Prostate gland (tissue), 2 donors: Measurements from ENCODE around the gene LDLRAD4.

ENCODE experiments used
- CTCF ChIP-seq, 4 experiments: fragments of 200-600 bp in 2 of 4; fragments of 450-650 bp in 2 of 4; sonication (generic) in 2 of 4; IDR thresholded peaks; 1 replicate in 3 of 4; 2 replicates in 1 of 4; pipeline ENCODE4 v1.5.1; 2016 to 2019; ENCODE audit warnings: antibody characterized with exemption in 4 of 4, mild to moderate bottlenecking in 2 of 4, moderate library complexity in 2 of 4
- POLR2A ChIP-seq: fragments of 450-650 bp; IDR thresholded peaks from one replicate; pipeline ENCODE4 v1.6.1; 2016; ENCODE audit warnings: antibody characterized with exemption, mild to moderate bottlenecking
- POLR2AphosphoS5 ChIP-seq: sonication (generic); formaldehyde crosslinking; IDR thresholded peaks from one replicate; pipeline ENCODE4 v1.6.1; 2017; ENCODE audit warnings: antibody characterized with exemption

DNA sequence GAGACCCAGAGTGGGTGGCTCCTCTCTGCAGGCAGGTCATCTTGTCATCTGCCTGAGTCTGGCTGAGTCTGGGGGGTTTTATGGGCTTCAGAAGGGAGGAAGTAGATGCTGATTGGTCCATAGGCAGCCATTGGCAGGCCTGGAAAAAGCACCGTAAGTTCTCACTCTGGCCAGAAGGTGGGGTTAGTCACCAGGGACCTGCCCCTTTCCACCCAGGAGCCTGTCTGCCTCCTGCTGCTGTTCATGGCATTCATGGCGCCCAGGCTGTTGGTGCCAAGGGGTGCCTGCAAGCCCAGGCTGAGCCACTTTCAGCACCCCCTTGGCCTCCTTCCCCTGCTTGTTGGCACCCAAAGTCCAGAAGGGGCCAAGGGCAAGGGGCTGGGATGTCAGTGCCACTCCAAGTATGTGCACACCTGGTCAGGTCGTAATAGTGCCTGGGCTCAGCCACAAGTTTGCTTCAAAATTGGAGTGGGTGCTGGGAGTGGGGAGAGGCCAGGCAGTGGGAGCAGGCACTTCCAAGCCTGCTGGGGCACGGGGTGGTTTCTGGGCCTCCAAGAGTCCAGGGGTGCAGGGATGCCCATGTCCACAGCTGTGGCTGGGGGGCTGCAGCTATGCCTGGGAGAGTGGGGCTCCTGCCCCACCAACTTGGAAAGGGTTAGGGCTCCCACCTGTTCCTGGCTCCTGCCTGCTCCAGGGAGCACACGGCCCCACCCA, 329.7 kb downstream of the LDLRAD4 start:
- TF ChIP-seq CTCF (IDR thresholded peaks at IDR 0.05) (no peak), POLR2AphosphoS5 (no peak), POLR2A (no peak)
